Sciatic nerve (tissue), 1 donor: ENCODE data around the gene CDK2AP2. TPM values are rescaled to one million over a fixed set of nuclear protein-coding genes. Genes with fewer than 3 reads are reported as not detected.

Source experiments
- microRNA-seq: library from miRNA; unstranded; fragments of <30 nt; microRNA quantifications from one replicate; pipeline ENCODE4 v1.2.0, GENCODE V29; 2020
- total RNA-seq: library from RNA; stranded (reverse); fragmentation: NEBNext Ultra II Directional; extraction: Animal tissue kit (Norgen Biotek cat#: 25700); gene quantifications from one replicate; pipeline ENCODE4 v1.2.1, GENCODE V29; 2021
- donor health status: DM: no; HTN: no; CAD: no.

CDK2AP2 gene
- total RNA-seq, 1 donor from 2014 or later, result 73.6 TPM

Small RNA genes lying within 50 kb of the gene (microRNA-seq; reads per million reads assigned to microRNA genes)
- gene MIR6752, result not detected

Other genes starting within 250 kb of the CDK2AP2 start
- gene GRK2, start 241.7 kb downstream of the CDK2AP2 start, total RNA-seq, result 61.7 TPM
- 69.7 TPM for gene ANKRD13D, start 218.9 kb downstream of the CDK2AP2 start, total RNA-seq
- gene SSH3, start 204.6 kb downstream of the CDK2AP2 start, total RNA-seq, result 40.7 TPM
- gene POLD4, start 154.6 kb downstream of the CDK2AP2 start, total RNA-seq, result 43.5 TPM
- gene CLCF1, start 134.6 kb downstream of the CDK2AP2 start, total RNA-seq, result 7.5 TPM
- 23.8 TPM for gene RAD9A, start 116.2 kb downstream of the CDK2AP2 start, total RNA-seq
- gene PPP1CA, start 106.3 kb downstream of the CDK2AP2 start, total RNA-seq, result 56.2 TPM
- gene TBC1D10C, start 104.1 kb downstream of the CDK2AP2 start, total RNA-seq, result 7.4 TPM
- gene CARNS1, start 92.5 kb downstream of the CDK2AP2 start, total RNA-seq, result 8.4 TPM
- gene RPS6KB2, start 79.7 kb downstream of the CDK2AP2 start, total RNA-seq, result 30.8 TPM
- 4.2 TPM for gene PTPRCAP, start 70.5 kb downstream of the CDK2AP2 start, total RNA-seq
- 59.8 TPM for gene CORO1B, start 64.7 kb downstream of the CDK2AP2 start, total RNA-seq
- gene GPR152, start 55.4 kb downstream of the CDK2AP2 start, total RNA-seq, result not detected
- 2.5 TPM for gene CABP4, start 52.8 kb downstream of the CDK2AP2 start, total RNA-seq
- 49.9 TPM for gene TMEM134, start 38.9 kb downstream of the CDK2AP2 start, total RNA-seq
- 72.0 TPM for gene AIP, start 25.1 kb downstream of the CDK2AP2 start, total RNA-seq
- gene PITPNM1, start 2.8 kb downstream of the CDK2AP2 start, total RNA-seq, result 80.0 TPM
- not detected for gene CABP2, start 15.3 kb upstream of the CDK2AP2 start, total RNA-seq
- 329 TPM for gene GSTP1, start 75.7 kb upstream of the CDK2AP2 start, total RNA-seq
- gene NDUFV1, start 98.8 kb upstream of the CDK2AP2 start, total RNA-seq, result 126 TPM
- gene NUDT8, start 121.8 kb upstream of the CDK2AP2 start, total RNA-seq, result 7.8 TPM
- gene TBX10, start 131.6 kb upstream of the CDK2AP2 start, total RNA-seq, result not detected
- 0.45 TPM for gene ACY3, start 142.6 kb upstream of the CDK2AP2 start, total RNA-seq
- gene ALDH3B2, start 166.5 kb upstream of the CDK2AP2 start, total RNA-seq, result not detected